DND-41 (cell line): Measurements from ENCODE around the gene FBLIM1.

Experiments used
- ATAC-seq: fragments of 200-7000 bp; cut with Tn5 transposase; 3 replicates; pipeline ENCODE4 v1.9.1; 2021; ENCODE audit warnings: low read depth; ENCODE audit not compliant: insufficient read depth
- DNase-seq: peaks from one replicate; pipeline ENCODE4 v3.0.0-alpha.2; 2020
- H2AFZ ChIP-seq: 2 replicates; pipeline ENCODE4 v1.6.0; 2012; ENCODE audit warnings: low read depth, low read length
- H3K27ac ChIP-seq: 2 replicates; pipeline ENCODE4 v1.5.1; 2012; ENCODE audit warnings: low read length, inconsistent platforms
- H3K27me3 ChIP-seq: fragments of 200-600 bp; sonication (generic); 2 replicates; pipeline ENCODE4 v1.6.0; 2012; ENCODE audit warnings: low read length, mild to moderate bottlenecking, inconsistent platforms; ENCODE audit not compliant: insufficient read depth, poor library complexity
- H3K36me3 ChIP-seq: 2 replicates; pipeline ENCODE4 v1.5.1; 2012; ENCODE audit warnings: low read length, inconsistent platforms; ENCODE audit not compliant: insufficient read depth
- H3K4me1 ChIP-seq: 2 replicates; pipeline ENCODE4 v1.5.1; 2012; ENCODE audit warnings: mild to moderate bottlenecking, low read length; ENCODE audit not compliant: insufficient read depth
- H3K4me2 ChIP-seq: 2 replicates; pipeline ENCODE4 v1.6.0; 2012; ENCODE audit warnings: mild to moderate bottlenecking, moderate library complexity, low read length, inconsistent platforms; ENCODE audit not compliant: insufficient read depth
- H3K4me3 ChIP-seq, 2 experiments: fragments of 200-600 bp in 1 of 2; shearing (Covaris generic) in 1 of 2; 2 replicates each; pipeline ENCODE4 v1.5.1; 2012 to 2016; ENCODE audit warnings: inconsistent platforms in 2 of 2, low read length in 2 of 2, mild to moderate bottlenecking in 2 of 2, low read depth in 1 of 2, moderate library complexity in 1 of 2
- H3K79me2 ChIP-seq: 2 replicates; pipeline ENCODE4 v1.6.0; 2012; ENCODE audit warnings: low read length, inconsistent platforms; ENCODE audit not compliant: insufficient read depth
- H3K9ac ChIP-seq: 2 replicates; pipeline ENCODE4 v1.6.0; 2012; ENCODE audit warnings: low read depth, mild to moderate bottlenecking, inconsistent platforms, low read length, moderate library complexity
- H3K9me3 ChIP-seq: 2 replicates; pipeline ENCODE4 v1.5.1; 2012; ENCODE audit warnings: low read length, moderate library complexity, mild to moderate bottlenecking, inconsistent platforms; ENCODE audit not compliant: insufficient read depth, severe bottlenecking
- H4K20me1 ChIP-seq: 2 replicates; pipeline ENCODE4 v1.6.0; 2012; ENCODE audit warnings: low read length; ENCODE audit not compliant: insufficient read depth
- EZH2 ChIP-seq: IDR thresholded peaks from 3 replicates; pipeline ENCODE4 v1.6.1; 2012; ENCODE audit warnings: borderline replicate concordance, low read depth, mild to moderate bottlenecking, moderate library complexity, low read length, inconsistent platforms; ENCODE audit not compliant: severe bottlenecking
- TF ChIP-seq, protein P1 (sequence below): IDR thresholded peaks from 2 replicates; pipeline ENCODE4 v1.5.1; 2012; ENCODE audit warnings: borderline replicate concordance, low read length, moderate library complexity, mild to moderate bottlenecking; ENCODE audit not compliant: poor library complexity, severe bottlenecking; ENCODE audit errors: extremely low read depth

Gene FBLIM1

DNA sequence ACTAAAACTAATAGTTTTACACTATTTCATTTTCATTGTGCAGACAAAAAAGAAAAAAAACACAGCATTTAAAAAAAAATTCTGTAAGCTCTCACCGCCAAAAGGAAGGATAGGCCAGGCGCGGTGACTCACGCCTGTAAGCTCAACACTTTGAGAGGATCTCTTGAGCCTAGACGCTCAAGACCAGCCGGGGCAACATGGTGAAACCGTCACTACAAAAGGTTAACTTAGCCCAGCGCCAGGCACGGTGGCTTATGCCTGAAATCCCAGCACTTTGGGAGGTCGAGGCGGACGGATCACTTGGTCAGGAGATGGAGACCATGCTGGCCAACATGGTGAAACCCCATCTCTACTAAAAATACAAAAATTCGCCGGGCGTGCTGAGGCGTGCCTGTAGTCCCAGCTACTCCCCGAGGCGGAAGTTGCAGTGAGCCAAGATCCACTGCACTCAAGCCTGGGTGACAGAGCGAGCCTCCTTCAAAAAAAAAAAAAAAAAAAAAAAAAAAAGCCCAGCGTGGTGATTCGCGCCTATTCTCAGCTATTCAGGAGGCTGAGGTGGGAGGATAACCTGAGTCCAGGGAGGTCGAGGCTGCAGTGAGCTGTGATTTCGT is 74.6 kb downstream of the FBLIM1 start:
- Histone ChIP-seq H3K79me2 (peaks cover 43% of the 10 kb centered on the region), H3K9ac (peak overlapping the region; percentile 100), H3K36me3 (no peaks in the 10 kb centered on the region; the same call in 1 of the 2 replicates), H3K4me1 (peaks cover 29% of the 10 kb centered on the region), H3K27ac (peak overlapping the region; percentile 95), H2AFZ (peak overlapping the region; percentile 83), H3K9me3 (no peaks in the 10 kb centered on the region), H3K27me3 (no peaks in the 10 kb centered on the region), H4K20me1 (no peaks in the 10 kb centered on the region), H3K4me2 (peak overlapping the region; percentile 70), H3K4me3 (peak overlapping the region; percentile 60 to 74; a peak in 3 of 4 replicates)
- ATAC-seq: peak; percentile 49
- TF ChIP-seq, protein P1, sequence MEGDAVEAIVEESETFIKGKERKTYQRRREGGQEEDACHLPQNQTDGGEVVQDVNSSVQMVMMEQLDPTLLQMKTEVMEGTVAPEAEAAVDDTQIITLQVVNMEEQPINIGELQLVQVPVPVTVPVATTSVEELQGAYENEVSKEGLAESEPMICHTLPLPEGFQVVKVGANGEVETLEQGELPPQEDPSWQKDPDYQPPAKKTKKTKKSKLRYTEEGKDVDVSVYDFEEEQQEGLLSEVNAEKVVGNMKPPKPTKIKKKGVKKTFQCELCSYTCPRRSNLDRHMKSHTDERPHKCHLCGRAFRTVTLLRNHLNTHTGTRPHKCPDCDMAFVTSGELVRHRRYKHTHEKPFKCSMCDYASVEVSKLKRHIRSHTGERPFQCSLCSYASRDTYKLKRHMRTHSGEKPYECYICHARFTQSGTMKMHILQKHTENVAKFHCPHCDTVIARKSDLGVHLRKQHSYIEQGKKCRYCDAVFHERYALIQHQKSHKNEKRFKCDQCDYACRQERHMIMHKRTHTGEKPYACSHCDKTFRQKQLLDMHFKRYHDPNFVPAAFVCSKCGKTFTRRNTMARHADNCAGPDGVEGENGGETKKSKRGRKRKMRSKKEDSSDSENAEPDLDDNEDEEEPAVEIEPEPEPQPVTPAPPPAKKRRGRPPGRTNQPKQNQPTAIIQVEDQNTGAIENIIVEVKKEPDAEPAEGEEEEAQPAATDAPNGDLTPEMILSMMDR: no peak
- no peak for TF ChIP-seq EZH2
- peak; percentile 86 for DNase-seq

DNA sequence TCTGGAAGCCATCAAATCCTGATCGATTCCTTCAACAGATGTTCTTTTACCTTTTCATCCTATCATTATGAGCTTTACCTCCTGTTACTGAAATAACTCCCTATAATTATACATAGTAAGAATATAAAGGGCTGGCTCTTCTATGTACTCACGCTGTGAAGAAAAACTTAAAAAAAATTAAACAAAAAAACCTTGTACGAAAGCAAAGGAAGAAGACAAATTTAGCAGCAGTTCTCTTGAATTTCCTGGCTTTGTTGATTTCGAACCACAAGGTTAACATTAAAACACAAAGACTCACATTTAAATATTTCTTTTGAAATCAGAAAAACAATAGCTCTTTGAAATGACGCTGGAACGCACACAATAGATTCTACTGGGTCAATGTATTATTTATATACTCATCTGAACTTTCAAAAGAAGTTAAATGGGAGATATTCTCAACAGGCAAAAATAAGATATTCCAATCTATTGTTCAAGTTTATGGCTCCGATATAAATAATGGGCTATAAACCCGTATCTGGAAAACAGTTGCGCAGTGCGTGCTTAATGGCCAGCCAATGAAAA is 75.3 kb downstream of the FBLIM1 start:
- peak overlapping the region; percentile 60 to 74 for H3K4me3 ChIP-seq
- H2AFZ ChIP-seq: peak overlapping the region; percentile 63
- no peak for TF ChIP-seq EZH2
- TF ChIP-seq, protein P1: no peak
- ATAC-seq (no peak), DNase-seq (no peak)
- peak overlapping the region; percentile 95 for H3K27ac ChIP-seq
- peaks cover 29% of the 10 kb centered on the region for H3K4me1 ChIP-seq
- no peaks in the 10 kb centered on the region for H3K27me3 ChIP-seq
- peak overlapping the region; percentile 100 for H3K9ac ChIP-seq
- no peaks in the 10 kb centered on the region for H3K9me3 ChIP-seq
- H3K79me2 ChIP-seq: peaks cover 43% of the 10 kb centered on the region
- peak overlapping the region; percentile 70 for H3K4me2 ChIP-seq
- H3K36me3 ChIP-seq: no peaks in the 10 kb centered on the region; the same call in 1 of the 2 replicates
- no peaks in the 10 kb centered on the region for H4K20me1 ChIP-seq

DNA sequence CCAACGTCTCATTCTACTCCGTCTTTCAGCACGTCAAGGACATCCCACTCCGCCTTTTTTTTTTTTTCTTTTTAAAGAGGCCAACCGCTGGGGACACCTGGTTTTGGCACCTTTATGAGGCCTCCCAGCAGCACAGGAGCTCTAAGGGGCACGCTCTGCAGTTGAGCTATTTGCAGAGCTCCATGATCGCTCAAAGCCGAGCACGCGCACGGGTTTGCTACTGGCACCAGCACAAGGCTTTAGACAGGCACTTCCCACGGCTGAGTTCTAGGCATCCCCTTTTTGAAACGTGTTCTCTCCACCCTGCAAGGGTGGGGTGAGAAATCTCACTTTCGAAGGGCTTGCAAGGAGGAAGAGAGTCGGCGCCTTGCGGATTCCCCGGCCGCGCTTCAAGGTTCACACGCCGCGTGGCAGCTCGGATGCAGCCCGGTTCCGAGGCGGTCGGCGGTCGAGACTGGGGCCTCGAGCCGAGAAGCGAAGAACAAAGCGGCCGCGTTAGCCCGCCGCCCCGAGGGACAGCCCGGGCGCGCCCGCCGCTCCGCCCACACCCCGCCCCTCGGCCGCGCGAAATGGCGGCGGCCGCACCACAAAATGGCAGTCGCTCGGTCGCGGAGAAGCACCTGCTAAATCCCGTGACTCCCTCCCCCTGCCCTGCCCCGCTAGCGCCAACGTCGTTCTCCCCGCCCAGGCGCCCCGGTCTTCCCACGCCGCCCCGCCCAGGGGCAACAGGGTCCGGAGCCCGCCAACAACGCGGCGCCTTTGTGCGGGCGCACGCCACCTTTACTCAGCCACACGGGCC is 76.0 kb downstream of the FBLIM1 start:
- Histone ChIP-seq H3K36me3 (no peaks in the 10 kb centered on the region; the same call in 1 of the 2 replicates), H3K9ac (peak overlapping the region; percentile 100), H3K79me2 (peaks cover 43% of the 10 kb centered on the region), H3K27me3 (no peaks in the 10 kb centered on the region), H4K20me1 (no peaks in the 10 kb centered on the region), H2AFZ (peak overlapping the region; percentile 68), H3K4me3 (peak overlapping the region; percentile 60 to 74), H3K9me3 (no peaks in the 10 kb centered on the region), H3K4me2 (peak overlapping the region; percentile 70), H3K27ac (peak overlapping the region; percentile 95), H3K4me1 (peaks cover 29% of the 10 kb centered on the region)
- peak; percentile 95 for DNase-seq
- TF ChIP-seq EZH2: no peak
- TF ChIP-seq, protein P1: no peak
- ATAC-seq: peak; percentile 67
